Neural cell (in vitro differentiated cells): ENCODE measurements around the gene BCL6. TPM values are rescaled to one million over a fixed set of nuclear protein-coding genes. Genes with fewer than 3 reads are reported as not detected.

Experiments
- H2AFZ ChIP-seq: fragments of 200-600, 300-800 bp; sonication (generic), shearing (Covaris generic); 2 replicates; pipeline ENCODE4 v1.6.0; 2014; ENCODE audit warnings: low read depth, mild to moderate bottlenecking, antibody characterized with exemption, low read length, moderate library complexity
- H3F3A ChIP-seq: fragments of 200-600 bp; shearing (Covaris generic); 2 replicates; pipeline ENCODE4 v1.6.1; 2016; ENCODE audit warnings: mild to moderate bottlenecking, moderate library complexity, mixed read lengths, antibody characterized with exemption, low read length; ENCODE audit not compliant: insufficient read depth, poor library complexity, severe bottlenecking
- H3K27ac ChIP-seq: fragments of 200-600, 300-800 bp; sonication (generic), shearing (Covaris generic); 2 replicates; pipeline ENCODE4 v1.5.1; 2014; ENCODE audit warnings: mild to moderate bottlenecking, low read length, moderate library complexity
- H3K27me3 ChIP-seq: fragments of 300-800, 200-600 bp; sonication (generic), shearing (Covaris generic); 2 replicates; pipeline ENCODE4 v1.6.0; 2014; ENCODE audit warnings: mild to moderate bottlenecking, low read depth, low read length, moderate library complexity; ENCODE audit not compliant: insufficient read depth
- H3K36me3 ChIP-seq: fragments of 300-800, 200-600 bp; sonication (generic), shearing (Covaris generic); 2 replicates; pipeline ENCODE4 v1.5.1; 2014; ENCODE audit warnings: mild to moderate bottlenecking, antibody characterized with exemption, low read length, moderate library complexity; ENCODE audit not compliant: insufficient read depth
- H3K4me2 ChIP-seq: fragments of 300-800, 200-600 bp; sonication (generic), shearing (Covaris generic); 2 replicates; pipeline ENCODE4 v1.6.0; 2014; ENCODE audit warnings: mild to moderate bottlenecking, low read length
- H3K4me3 ChIP-seq: fragments of 300-800, 200-600 bp; sonication (generic), shearing (Covaris generic); 2 replicates; pipeline ENCODE4 v1.5.1; 2014; ENCODE audit warnings: mild to moderate bottlenecking, low read length, moderate library complexity
- H3K79me2 ChIP-seq: fragments of 200-600 bp; shearing (Covaris generic); replicated peaks from 2 replicates; pipeline ENCODE4 v1.6.0; 2014; ENCODE audit warnings: mild to moderate bottlenecking, low read length, moderate library complexity; ENCODE audit not compliant: insufficient read depth
- H3K9ac ChIP-seq: fragments of 300-800, 200-600 bp; sonication (generic), shearing (Covaris generic); 2 replicates; pipeline ENCODE4 v1.6.1; 2016; ENCODE audit warnings: mild to moderate bottlenecking, low read length, mixed read lengths
- H3K9me2 ChIP-seq: fragments of 200-600 bp; shearing (Covaris generic); 2 replicates; pipeline ENCODE4 v1.6.1; 2016; ENCODE audit warnings: mild to moderate bottlenecking, low read length, mixed read lengths; ENCODE audit not compliant: insufficient read depth
- H3K9me3 ChIP-seq: fragments of 200-600, 300-800 bp; sonication (generic), shearing (Covaris generic); 2 replicates; pipeline ENCODE4 v1.6.1; 2016; ENCODE audit warnings: mild to moderate bottlenecking, mixed run types, low read length, moderate library complexity, mixed read lengths
- H4K20me1 ChIP-seq: fragments of 200-600 bp; shearing (Covaris generic); 2 replicates; pipeline ENCODE4 v1.6.1; 2016; ENCODE audit warnings: mild to moderate bottlenecking, mixed run types; ENCODE audit not compliant: insufficient read depth
- EP300 ChIP-seq: fragments of 450-650 bp; conservative IDR thresholded peaks from 2 replicates; pipeline ENCODE4 v1.6.1; 2014; ENCODE audit warnings: antibody characterized with exemption, mild to moderate bottlenecking, moderate library complexity; ENCODE audit not compliant: poor library complexity, severe bottlenecking
- MXI1 ChIP-seq: fragments of 450-650 bp; conservative IDR thresholded peaks from 2 replicates; pipeline ENCODE4 v1.6.1; 2014; ENCODE audit warnings: antibody characterized with exemption, mild to moderate bottlenecking; ENCODE audit not compliant: poor library complexity, severe bottlenecking
- POLR2AphosphoS5 ChIP-seq: IDR thresholded peaks from 2 replicates; pipeline ENCODE4 v1.6.1; 2012
- RAD21 ChIP-seq: fragments of 450-650 bp; conservative IDR thresholded peaks from 2 replicates; pipeline ENCODE4 v1.6.1; 2014; ENCODE audit warnings: antibody characterized with exemption, mild to moderate bottlenecking, moderate library complexity
- SMC3 ChIP-seq: fragments of 450-650 bp; conservative IDR thresholded peaks from 2 replicates; pipeline ENCODE4 v1.6.1; 2014; ENCODE audit warnings: antibody characterized with exemption, mild to moderate bottlenecking, moderate library complexity; ENCODE audit not compliant: poor library complexity
- TAF1 ChIP-seq: IDR thresholded peaks from 2 replicates; pipeline ENCODE4 v1.6.1; 2012; ENCODE audit warnings: low read depth
- polyA plus RNA-seq: library from polyadenylated mRNA; depleted of rRNA; stranded (reverse); fragments of >200 nt; gene quantifications from 2 replicates; pipeline ENCODE4 v1.2.3, GENCODE V29; 2014
- TF ChIP-seq, protein P1 (sequence below): fragments of 450-650 bp; IDR thresholded peaks from 2 replicates; pipeline ENCODE4 v1.5.1; 2014; ENCODE audit warnings: antibody characterized with exemption, mild to moderate bottlenecking, moderate library complexity; ENCODE audit not compliant: poor library complexity, severe bottlenecking

BCL6 gene
- polyA plus RNA-seq, 1 donor from 2014 or later: 5.2 TPM

DNA sequence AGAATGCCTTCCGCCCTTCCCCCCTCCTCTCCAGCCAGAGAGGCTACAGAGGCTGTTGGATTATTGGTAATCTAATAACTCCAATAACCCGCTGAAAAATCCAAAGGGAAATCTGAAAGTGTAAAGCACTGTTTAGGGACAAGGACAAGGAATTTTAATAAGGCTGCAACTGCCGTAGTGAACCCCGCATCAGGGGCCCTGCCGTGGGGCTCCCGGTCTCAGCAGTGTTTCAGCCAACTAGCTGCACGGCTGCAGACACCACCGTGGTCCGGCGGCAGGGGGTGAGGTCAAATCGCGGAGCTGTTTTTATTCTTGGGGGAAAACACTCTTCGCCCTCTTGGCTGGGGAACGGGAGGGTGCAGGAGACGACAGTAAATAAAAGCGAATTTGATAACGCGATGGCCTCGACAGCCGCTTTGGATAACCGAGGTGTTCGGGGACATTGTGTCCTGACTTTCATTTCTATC is 6.1 kb downstream of the BCL6 start:
- peaks cover 56% of the 10 kb centered on the region for H3K27me3 ChIP-seq
- TF ChIP-seq TAF1: no peak
- no peak for TF ChIP-seq RAD21
- no peak for TF ChIP-seq MXI1
- TF ChIP-seq SMC3: peak; percentile 52
- no peak for TF ChIP-seq EP300
- peaks cover 17% of the 10 kb centered on the region for H3K79me2 ChIP-seq
- peak overlapping the region; percentile 22 for H3K9ac ChIP-seq
- H4K20me1 ChIP-seq: no peaks in the 10 kb centered on the region
- H3F3A ChIP-seq: no peaks in the 10 kb centered on the region
- no peak overlapping the region for H3K27ac ChIP-seq
- peak overlapping the region; percentile 67 for H3K4me3 ChIP-seq
- no peaks in the 10 kb centered on the region for H3K9me2 ChIP-seq
- H2AFZ ChIP-seq: no peak overlapping the region
- no peaks in the 10 kb centered on the region for H3K9me3 ChIP-seq
- H3K36me3 ChIP-seq: no peaks in the 10 kb centered on the region
- no peak overlapping the region for H3K4me2 ChIP-seq

DNA sequence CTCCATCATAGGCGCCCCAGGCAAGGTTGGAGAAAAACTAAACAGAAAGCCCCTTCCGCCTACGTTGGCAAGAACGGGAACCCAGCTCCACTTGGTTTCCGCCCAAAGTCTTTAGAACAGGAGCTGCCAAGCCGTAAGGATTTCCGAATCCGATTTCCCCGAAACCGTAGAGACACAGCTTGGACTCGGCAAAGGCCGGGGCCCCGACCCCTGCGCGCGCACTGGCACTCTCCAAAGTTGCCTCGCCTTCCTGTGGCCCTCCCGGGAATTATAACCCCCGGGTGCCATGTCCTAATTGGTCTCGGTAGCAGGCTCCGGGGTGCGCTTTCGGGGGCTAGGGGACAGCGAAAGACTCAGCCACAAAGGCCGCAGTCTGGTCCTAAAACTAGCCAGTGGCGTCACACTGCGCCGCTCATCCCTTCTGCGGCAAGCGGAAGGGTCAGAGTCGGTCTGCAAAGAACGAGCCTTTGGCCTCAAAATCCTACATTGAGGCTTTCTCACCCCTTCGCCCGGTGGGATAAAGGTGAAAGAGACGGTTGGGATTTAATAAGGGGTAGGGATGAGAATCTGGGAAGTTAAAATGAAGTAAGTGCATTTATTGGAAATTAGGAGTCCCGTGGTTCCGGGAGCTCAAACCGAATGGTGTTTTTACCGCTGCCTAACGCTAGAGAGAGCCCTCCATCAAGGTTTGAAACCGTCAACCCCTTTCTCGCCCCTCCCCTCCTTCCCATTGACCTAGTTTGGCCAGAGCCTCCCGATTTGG is 6.8 kb downstream of the BCL6 start:
- peak overlapping the region; percentile 37 for H3K4me2 ChIP-seq
- H4K20me1 ChIP-seq: no peaks in the 10 kb centered on the region
- TF ChIP-seq TAF1 (no peak), POLR2AphosphoS5 (no peak), SMC3 (peak; percentile 91), RAD21 (peak; percentile 94)
- TF ChIP-seq, protein P1, sequence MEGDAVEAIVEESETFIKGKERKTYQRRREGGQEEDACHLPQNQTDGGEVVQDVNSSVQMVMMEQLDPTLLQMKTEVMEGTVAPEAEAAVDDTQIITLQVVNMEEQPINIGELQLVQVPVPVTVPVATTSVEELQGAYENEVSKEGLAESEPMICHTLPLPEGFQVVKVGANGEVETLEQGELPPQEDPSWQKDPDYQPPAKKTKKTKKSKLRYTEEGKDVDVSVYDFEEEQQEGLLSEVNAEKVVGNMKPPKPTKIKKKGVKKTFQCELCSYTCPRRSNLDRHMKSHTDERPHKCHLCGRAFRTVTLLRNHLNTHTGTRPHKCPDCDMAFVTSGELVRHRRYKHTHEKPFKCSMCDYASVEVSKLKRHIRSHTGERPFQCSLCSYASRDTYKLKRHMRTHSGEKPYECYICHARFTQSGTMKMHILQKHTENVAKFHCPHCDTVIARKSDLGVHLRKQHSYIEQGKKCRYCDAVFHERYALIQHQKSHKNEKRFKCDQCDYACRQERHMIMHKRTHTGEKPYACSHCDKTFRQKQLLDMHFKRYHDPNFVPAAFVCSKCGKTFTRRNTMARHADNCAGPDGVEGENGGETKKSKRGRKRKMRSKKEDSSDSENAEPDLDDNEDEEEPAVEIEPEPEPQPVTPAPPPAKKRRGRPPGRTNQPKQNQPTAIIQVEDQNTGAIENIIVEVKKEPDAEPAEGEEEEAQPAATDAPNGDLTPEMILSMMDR: peak; percentile 93
- no peaks in the 10 kb centered on the region for H3K9me3 ChIP-seq
- H3K36me3 ChIP-seq: no peaks in the 10 kb centered on the region
- H3K27me3 ChIP-seq: peaks cover 56% of the 10 kb centered on the region
- H3K9ac ChIP-seq: peak overlapping the region; percentile 15
- no peak overlapping the region for H2AFZ ChIP-seq
- peak overlapping the region; percentile 67 for H3K4me3 ChIP-seq
- no peaks in the 10 kb centered on the region for H3F3A ChIP-seq
- no peak overlapping the region for H3K27ac ChIP-seq
- H3K79me2 ChIP-seq: peaks cover 17% of the 10 kb centered on the region
- no peaks in the 10 kb centered on the region for H3K9me2 ChIP-seq

- no peaks in the 10 kb centered on the region for H4K20me1 ChIP-seq
These were observed 7.3 kb downstream of the BCL6 start for GRCh38 chr3:187738071-187738330.

More at GRCh38 chr3:187738071-187738330, 7.3 kb downstream of the BCL6 start:
- H3K36me3 ChIP-seq: no peaks in the 10 kb centered on the region
- H3F3A ChIP-seq: no peaks in the 10 kb centered on the region
- H3K4me3 ChIP-seq: peak overlapping the region; percentile 67
- peaks cover 56% of the 10 kb centered on the region for H3K27me3 ChIP-seq
- H3K79me2 ChIP-seq: peaks cover 17% of the 10 kb centered on the region
- TF ChIP-seq MXI1 (no peak), EP300 (no peak)
- no peak overlapping the region for H2AFZ ChIP-seq
- H3K4me2 ChIP-seq: peak overlapping the region; percentile 37
- H3K9me3 ChIP-seq: no peaks in the 10 kb centered on the region
- H3K9ac ChIP-seq: no peak overlapping the region
- H3K9me2 ChIP-seq: no peaks in the 10 kb centered on the region
- H3K27ac ChIP-seq: no peak overlapping the region
